Body of pancreas (tissue), 4 donors: ENCODE results near the gene BMP4.

ENCODE experiments used
- CTCF ChIP-seq, 7 experiments: fragments of 450-650 bp in 4 of 7; fragments of 200-600 bp in 3 of 7; sonication (generic) in 3 of 7; IDR thresholded peaks; one replicate each; pipeline ENCODE4 v1.5.1; 2016 to 2019; ENCODE audit warnings: antibody characterized with exemption in 7 of 7
- POLR2A ChIP-seq, 3 donors: fragments of 450-650 bp; IDR thresholded peaks; one replicate each; pipeline ENCODE4 v1.6.1; 2016; ENCODE audit warnings: antibody characterized with exemption in 3 of 3, mild to moderate bottlenecking in 2 of 3

- TF ChIP-seq CTCF (IDR thresholded peaks at IDR 0.05), result no peak
- TF ChIP-seq POLR2A (IDR thresholded peaks at IDR 0.05), result no peak
These were observed 31.3 kb downstream of the BMP4 start for GRCh38 chr14:53925201-53925766.
